ENCODE data around the gene SGMS1.
A peak's percentile ranks its signal among the peaks of the same experiment; 100 is the strongest.
"Not testable (repeated sequence)": the region's sequence is repeated elsewhere in the genome, so short reads cannot be mapped to it uniquely, and the experiment has no call there.

Gene SGMS1

GRCh38 chr10:50554376-50554994 lies 69.3 kb downstream of the SGMS1 start:
- DNase-seq: no peak

GRCh38 chr10:50552771-50553535 lies 70.8 kb downstream of the SGMS1 start:
- DNase-seq: peak; percentile 25

- DNase-seq: peak; percentile 48
Measured at GRCh38 chr10:50552308-50552707, 71.4 kb downstream of the SGMS1 start.

- DNase-seq: no peak
Measured at GRCh38 chr10:50551894-50552293, 71.9 kb downstream of the SGMS1 start.

- no peak for DNase-seq
Measured at GRCh38 chr10:50550291-50550839, 73.4 kb downstream of the SGMS1 start.

- not testable (repeated sequence) for DNase-seq
Measured at GRCh38 chr10:50549186-50549585, 74.6 kb downstream of the SGMS1 start.

- not testable (repeated sequence) for DNase-seq
Measured at GRCh38 chr10:50548481-50548880, 75.3 kb downstream of the SGMS1 start.

- DNase-seq: not testable (repeated sequence)
Measured at GRCh38 chr10:50546287-50546686, 77.5 kb downstream of the SGMS1 start.

- no peak for DNase-seq
Measured at GRCh38 chr10:50545846-50546245, 77.9 kb downstream of the SGMS1 start.

- DNase-seq: no peak
Measured at GRCh38 chr10:50544857-50545429, 78.8 kb downstream of the SGMS1 start.

GRCh38 chr10:50544095-50544856 lies 79.5 kb downstream of the SGMS1 start:
- no peak for DNase-seq

- no peak for DNase-seq
Measured at GRCh38 chr10:50542871-50543270, 80.9 kb downstream of the SGMS1 start.

GRCh38 chr10:50541921-50542320 lies 81.8 kb downstream of the SGMS1 start:
- DNase-seq: no peak

GRCh38 chr10:50541317-50541716 lies 82.4 kb downstream of the SGMS1 start:
- DNase-seq: no peak

- DNase-seq: no peak
Measured at GRCh38 chr10:50540826-50541122, 83.0 kb downstream of the SGMS1 start.

GRCh38 chr10:50540069-50540825 lies 83.5 kb downstream of the SGMS1 start:
- no peak for DNase-seq

- DNase-seq: no peak
Measured at GRCh38 chr10:50538555-50539398, 85.0 kb downstream of the SGMS1 start.

GRCh38 chr10:50536617-50537240 lies 87.0 kb downstream of the SGMS1 start:
- peak; percentile 31 for DNase-seq

- DNase-seq: peak; percentile 64
Measured at GRCh38 chr10:50534748-50535376, 88.9 kb downstream of the SGMS1 start.

- DNase-seq: no peak
Measured at GRCh38 chr10:50533296-50533695, 90.5 kb downstream of the SGMS1 start.

Data from EL (cell line).